DOHH2 (cell line): Measurements from ENCODE around the gene MORC1.

Experiments
- CTCF ChIP-seq: fragments of 200-600 bp; sonication (generic); IDR thresholded peaks from one replicate; pipeline ENCODE4 v1.5.1; 2014; ENCODE audit warnings: antibody characterized with exemption, mild to moderate bottlenecking, low read depth, low read length; ENCODE audit not compliant: poor library complexity, severe bottlenecking
- EZH2phosphoT487 ChIP-seq: fragments of 200-600 bp; sonication (generic); IDR thresholded peaks from 2 replicates; pipeline ENCODE4 v1.6.1; 2017; ENCODE audit warnings: borderline replicate concordance, mild to moderate bottlenecking, antibody characterized with exemption, low read length, moderate library complexity, mixed read lengths

- TF ChIP-seq CTCF (no peak), EZH2phosphoT487 (no peak)
Measured at GRCh38 chr3:108946292-108947285, 171.3 kb downstream of the MORC1 start.
